Gastrocnemius medialis (tissue), 4 donors: ENCODE data around the gene ANXA3.

Source experiments
- POLR2A ChIP-seq, 2 donors: fragments of 450-650 bp; IDR thresholded peaks; one replicate each; pipeline ENCODE4 v1.6.1; 2017; ENCODE audit warnings: antibody characterized with exemption in 2 of 2, mild to moderate bottlenecking in 2 of 2, moderate library complexity in 2 of 2
- TF ChIP-seq, protein P1 (sequence below), 5 experiments: fragments of 450-650 bp in 3 of 5; fragments of 200-600 bp in 2 of 5; sonication (generic) in 2 of 5; IDR thresholded peaks in 4 of 5; conservative IDR thresholded peaks in 1 of 5; 1 replicate in 4 of 5; 2 replicates in 1 of 5; pipeline ENCODE4 v1.5.1; 2016 to 2019; ENCODE audit warnings: antibody characterized with exemption in 5 of 5, mild to moderate bottlenecking in 3 of 5, moderate library complexity in 3 of 5

- TF ChIP-seq POLR2A (IDR thresholded peaks at IDR 0.05) = no peak
- TF ChIP-seq, protein P1, sequence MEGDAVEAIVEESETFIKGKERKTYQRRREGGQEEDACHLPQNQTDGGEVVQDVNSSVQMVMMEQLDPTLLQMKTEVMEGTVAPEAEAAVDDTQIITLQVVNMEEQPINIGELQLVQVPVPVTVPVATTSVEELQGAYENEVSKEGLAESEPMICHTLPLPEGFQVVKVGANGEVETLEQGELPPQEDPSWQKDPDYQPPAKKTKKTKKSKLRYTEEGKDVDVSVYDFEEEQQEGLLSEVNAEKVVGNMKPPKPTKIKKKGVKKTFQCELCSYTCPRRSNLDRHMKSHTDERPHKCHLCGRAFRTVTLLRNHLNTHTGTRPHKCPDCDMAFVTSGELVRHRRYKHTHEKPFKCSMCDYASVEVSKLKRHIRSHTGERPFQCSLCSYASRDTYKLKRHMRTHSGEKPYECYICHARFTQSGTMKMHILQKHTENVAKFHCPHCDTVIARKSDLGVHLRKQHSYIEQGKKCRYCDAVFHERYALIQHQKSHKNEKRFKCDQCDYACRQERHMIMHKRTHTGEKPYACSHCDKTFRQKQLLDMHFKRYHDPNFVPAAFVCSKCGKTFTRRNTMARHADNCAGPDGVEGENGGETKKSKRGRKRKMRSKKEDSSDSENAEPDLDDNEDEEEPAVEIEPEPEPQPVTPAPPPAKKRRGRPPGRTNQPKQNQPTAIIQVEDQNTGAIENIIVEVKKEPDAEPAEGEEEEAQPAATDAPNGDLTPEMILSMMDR (IDR thresholded peaks at IDR 0.05 in 4 of 5, conservative IDR thresholded peaks at IDR 0.05 in 1 of 5) = no peak
Observed at GRCh38 chr4:78566834-78567499, 15.4 kb downstream of the ANXA3 start.
